ENCODE results near the gene NR0B2. TPM values are rescaled to one million over a fixed set of nuclear protein-coding genes. Genes with fewer than 3 reads are reported as not detected.
"Not testable (repeated sequence)": the region's sequence is repeated elsewhere in the genome, so short reads cannot be mapped to it uniquely, and the experiment has no call there.

NR0B2 gene
- not detected for polyA plus RNA-seq (2012; ENCODE audit: insufficient read depth, insufficient read length)

GRCh38 chr1:26913754-26914619 is at the start of gene NR0B2:
TSS of gene NR0B2 (minus strand) at chr1:26913975. CDS start at chr1:26913940, 35 bp downstream.
- DNase-seq (ENCODE audit: low read depth, low spot score) = no peak
- H3K4me3 ChIP-seq (ENCODE audit: low read length) = no peak within 1 kb of the TSS

GRCh38 chr1:26961826-26962225 is 48.1 kb upstream of the NR0B2 start:
- DNase-seq (ENCODE audit: low read depth, low spot score) = no peak

GRCh38 chr1:26960625-26960966 is 46.8 kb upstream of the NR0B2 start:
- H3K4me3 ChIP-seq (ENCODE audit: low read length) = no peak overlapping the region
- no peak for DNase-seq (ENCODE audit: low read depth, low spot score)

More at GRCh38 chr1:26961826-26962225, 48.1 kb upstream of the NR0B2 start:
- H3K4me3 ChIP-seq (ENCODE audit: low read length) = no peak overlapping the region

GRCh38 chr1:26959722-26960624 is 46.2 kb upstream of the NR0B2 start, which contains the start of gene KDF1:
TSS of gene KDF1 (minus strand) at chr1:26960468. CDS start at chr1:26952380, 8,088 bp downstream.
- H3K4me3 ChIP-seq (ENCODE audit: low read length) = no peak within 1 kb of the TSS
- no peak for DNase-seq (ENCODE audit: low read depth, low spot score)

- DNase-seq (ENCODE audit: low read depth, low spot score) = no peak
- H3K4me3 ChIP-seq (ENCODE audit: low read length) = no peak overlapping the region
Measured at GRCh38 chr1:26959270-26959669, 45.5 kb upstream of the NR0B2 start.

- DNase-seq (ENCODE audit: low read depth, low spot score) = no peak
- H3K4me3 ChIP-seq (ENCODE audit: low read length) = no peak overlapping the region
Measured at GRCh38 chr1:26957306-26957705, 43.5 kb upstream of the NR0B2 start.

- no peak overlapping the region for H3K4me3 ChIP-seq (ENCODE audit: low read length)
- DNase-seq (ENCODE audit: low read depth, low spot score) = no peak
Measured at GRCh38 chr1:26956321-26956720, 42.5 kb upstream of the NR0B2 start.

GRCh38 chr1:26953374-26953773 is 39.6 kb upstream of the NR0B2 start:
- no peak for DNase-seq (ENCODE audit: low read depth, low spot score)
- no peak overlapping the region for H3K4me3 ChIP-seq (ENCODE audit: low read length)

GRCh38 chr1:26951821-26952497 is 38.2 kb upstream of the NR0B2 start:
- no peak overlapping the region for H3K4me3 ChIP-seq (ENCODE audit: low read length)
- no peak for DNase-seq (ENCODE audit: low read depth, low spot score)

- no peak overlapping the region for H3K4me3 ChIP-seq (ENCODE audit: low read length)
- no peak for DNase-seq (ENCODE audit: low read depth, low spot score)
Measured at GRCh38 chr1:26951216-26951615, 37.4 kb upstream of the NR0B2 start.

- DNase-seq (ENCODE audit: low read depth, low spot score) = no peak
- no peak overlapping the region for H3K4me3 ChIP-seq (ENCODE audit: low read length)
Measured at GRCh38 chr1:26950602-26951001, 36.8 kb upstream of the NR0B2 start.

- H3K4me3 ChIP-seq (ENCODE audit: low read length) = no peak overlapping the region
- no peak for DNase-seq (ENCODE audit: low read depth, low spot score)
Measured at GRCh38 chr1:26949926-26950319, 36.1 kb upstream of the NR0B2 start.

- DNase-seq (ENCODE audit: low read depth, low spot score) = no peak
- no peak overlapping the region for H3K4me3 ChIP-seq (ENCODE audit: low read length)
Measured at GRCh38 chr1:26949266-26949925, 35.6 kb upstream of the NR0B2 start.

GRCh38 chr1:26948725-26949057 is 34.9 kb upstream of the NR0B2 start:
- not testable (repeated sequence) for H3K4me3 ChIP-seq (ENCODE audit: low read length); DNase-seq (ENCODE audit: low read depth, low spot score)

GRCh38 chr1:26946270-26946669 is 32.5 kb upstream of the NR0B2 start:
- H3K4me3 ChIP-seq (ENCODE audit: low read length) = no peak overlapping the region
- DNase-seq (ENCODE audit: low read depth, low spot score) = no peak

- DNase-seq (ENCODE audit: low read depth, low spot score) = no peak
- H3K4me3 ChIP-seq (ENCODE audit: low read length) = no peak overlapping the region
Measured at GRCh38 chr1:26945728-26946127, 32.0 kb upstream of the NR0B2 start.

GRCh38 chr1:26945138-26945537 is 31.4 kb upstream of the NR0B2 start:
- no peak for DNase-seq (ENCODE audit: low read depth, low spot score)
- no peak overlapping the region for H3K4me3 ChIP-seq (ENCODE audit: low read length)

- no peak for DNase-seq (ENCODE audit: low read depth, low spot score)
- no peak overlapping the region for H3K4me3 ChIP-seq (ENCODE audit: low read length)
Measured at GRCh38 chr1:26942656-26943055, 28.9 kb upstream of the NR0B2 start.

GRCh38 chr1:26941311-26941710 is 27.5 kb upstream of the NR0B2 start:
- DNase-seq (ENCODE audit: low read depth, low spot score) = no peak
- no peak overlapping the region for H3K4me3 ChIP-seq (ENCODE audit: low read length)

Measured in Jurkat, Clone E6-1 (cell line).